ENCODE results near the gene ATXN3. TPM values are rescaled to one million over a fixed set of nuclear protein-coding genes. Genes with fewer than 3 reads are reported as not detected.
A peak's percentile ranks its signal among the peaks of the same experiment; 100 is the strongest.

Gene ATXN3
- total RNA-seq, result 38.6 TPM

DNA sequence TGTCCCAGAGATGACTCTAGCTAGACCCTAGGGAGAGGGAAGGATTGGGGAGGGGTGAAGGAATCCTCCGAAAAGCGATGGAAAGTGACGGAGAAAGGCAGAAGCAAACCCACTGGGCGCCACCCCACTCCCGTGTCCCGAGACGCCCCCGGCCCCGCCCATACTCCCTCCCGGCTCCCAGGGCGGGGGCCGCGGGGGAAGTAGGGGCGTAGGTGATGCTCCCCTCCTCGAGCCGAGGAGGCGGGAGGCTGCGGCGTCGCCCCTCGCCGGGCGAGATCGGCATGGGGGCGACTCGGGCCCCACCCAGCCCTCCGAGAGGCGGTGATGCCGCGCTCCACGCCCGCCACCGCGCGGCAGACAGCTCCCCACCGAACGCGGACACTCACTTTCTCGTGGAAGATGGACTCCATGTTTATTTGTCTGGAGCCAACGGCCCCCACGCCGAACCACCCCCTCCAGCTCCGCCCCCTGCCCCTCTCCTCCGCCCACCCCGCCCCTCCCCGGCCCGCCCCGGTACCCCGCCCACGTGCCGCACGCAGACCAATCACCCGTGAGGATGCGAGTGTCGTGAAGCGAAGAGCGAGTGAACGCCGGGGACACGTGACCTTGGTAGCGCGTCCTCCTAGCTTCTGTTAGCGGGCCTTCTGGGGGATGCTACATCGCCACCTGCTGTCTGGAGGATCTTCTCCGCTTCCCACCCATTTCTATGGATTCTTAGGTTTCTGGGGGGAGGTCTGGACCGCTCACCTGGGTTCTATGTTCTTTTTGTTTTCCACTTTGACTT, at the start of gene ATXN3:
Gene ATXN3, minus strand, starts transcription at position 440 of the 784 bp plus-strand sequence. Its CDS starts 30 bp downstream, at position 410.
- DNase-seq (ENCODE audit: low spot score), result peak; percentile 97

GRCh38 chr14:92154283-92154942, 48.0 kb upstream of the ATXN3 start:
- DNase-seq (ENCODE audit: low spot score), result no peak

DNA sequence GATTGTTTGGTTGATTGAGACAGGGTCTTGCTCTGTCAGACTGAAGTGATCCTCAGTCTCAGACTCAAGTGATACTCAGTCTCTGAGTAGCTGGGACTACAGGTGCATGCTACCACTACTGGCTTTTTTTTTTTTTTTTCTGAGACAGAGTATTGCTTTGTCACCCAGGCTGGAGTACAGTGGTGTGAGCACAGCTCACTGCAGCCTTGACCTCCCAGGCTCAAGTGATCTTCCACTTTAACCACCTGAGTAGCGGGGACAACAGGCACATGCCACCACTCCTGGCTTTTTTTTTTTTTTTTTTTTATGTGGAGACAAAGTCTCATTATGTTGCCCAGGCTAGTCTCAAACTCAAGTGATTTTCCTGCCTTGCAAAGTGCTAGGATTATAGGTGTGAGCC, 47.2 kb upstream of the ATXN3 start:
- no peak for DNase-seq (ENCODE audit: low spot score)

DNA sequence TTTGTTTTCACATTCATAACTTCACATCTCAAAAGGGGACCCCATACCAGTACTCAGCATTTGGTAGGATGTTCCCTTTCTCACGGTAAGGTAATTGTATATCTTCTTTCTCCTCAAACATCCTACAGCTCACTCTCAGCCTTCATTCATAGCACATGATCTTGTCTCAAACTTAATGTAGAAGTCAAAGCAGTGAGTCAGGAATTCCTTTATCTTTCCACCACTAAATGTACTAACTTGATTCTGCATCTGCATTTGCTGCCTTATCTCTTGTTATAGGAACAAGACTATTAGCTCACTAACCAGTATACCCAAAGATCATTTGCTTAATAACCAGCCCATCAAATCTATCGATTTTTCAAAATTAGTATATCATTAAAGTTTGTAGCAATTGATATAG, 38.3 kb upstream of the ATXN3 start:
- DNase-seq (ENCODE audit: low spot score), result no peak

- DNase-seq (ENCODE audit: low spot score), result no peak
Measured at GRCh38 chr14:92143962-92144361, 37.6 kb upstream of the ATXN3 start.

DNA sequence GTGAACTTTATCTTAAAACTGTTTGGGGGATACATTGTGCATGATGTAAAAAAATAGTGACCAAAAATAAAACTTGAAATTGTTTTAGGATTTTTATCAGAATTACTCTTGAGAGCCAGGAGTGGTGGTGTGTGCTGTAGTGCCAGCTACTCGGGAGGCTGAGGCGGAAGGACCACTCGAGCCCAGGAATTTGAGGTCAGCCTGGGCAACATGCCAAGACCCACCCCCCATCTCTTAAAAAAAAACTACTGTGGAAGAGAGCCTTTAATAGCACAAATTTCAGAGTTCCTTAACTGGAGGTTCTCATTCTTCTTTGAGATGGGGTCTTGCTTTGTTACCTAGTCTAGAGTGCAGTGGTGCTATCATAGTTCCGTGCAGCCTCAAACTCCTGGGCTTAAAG, 36.9 kb upstream of the ATXN3 start:
- no peak for DNase-seq (ENCODE audit: low spot score)

- DNase-seq (ENCODE audit: low spot score), result no peak
Measured at GRCh38 chr14:92135269-92135668, 28.9 kb upstream of the ATXN3 start.

DNA sequence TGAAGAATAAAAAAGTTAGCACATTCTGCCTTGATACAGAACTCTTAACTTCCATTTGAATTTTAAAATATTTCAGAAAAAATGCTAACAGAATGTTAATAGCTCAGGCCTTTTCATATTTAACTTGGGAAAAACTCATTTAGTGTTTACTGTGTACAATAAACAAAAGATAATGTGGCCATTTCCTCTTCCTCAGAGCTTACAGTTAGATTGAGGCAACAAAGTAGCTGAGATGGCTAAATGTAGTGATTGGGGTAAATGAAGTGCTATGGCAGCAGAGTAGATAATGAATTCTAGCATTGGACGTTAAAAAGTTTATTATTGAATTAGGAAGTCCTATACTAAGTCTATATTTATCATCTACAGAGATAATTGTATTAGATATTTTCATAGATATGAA, 28.1 kb upstream of the ATXN3 start:
- DNase-seq (ENCODE audit: low spot score), result no peak

GRCh38 chr14:92122761-92123160, 16.4 kb upstream of the ATXN3 start:
- no peak for DNase-seq (ENCODE audit: low spot score)

GRCh38 chr14:92122351-92122677, 15.9 kb upstream of the ATXN3 start:
- DNase-seq (ENCODE audit: low spot score), result no peak

GRCh38 chr14:92121670-92122350, 15.4 kb upstream of the ATXN3 start, which contains the start of the genes CPSF2 and NDUFB1:
CPSF2 (plus strand) TSS chr14:92121969; CDS start chr14:92130985, 9,016 bp downstream.
NDUFB1 (minus strand) TSS chr14:92121706; CDS start chr14:92117637, 4,069 bp downstream.
- peak; percentile 85 for DNase-seq (ENCODE audit: low spot score)

DNA sequence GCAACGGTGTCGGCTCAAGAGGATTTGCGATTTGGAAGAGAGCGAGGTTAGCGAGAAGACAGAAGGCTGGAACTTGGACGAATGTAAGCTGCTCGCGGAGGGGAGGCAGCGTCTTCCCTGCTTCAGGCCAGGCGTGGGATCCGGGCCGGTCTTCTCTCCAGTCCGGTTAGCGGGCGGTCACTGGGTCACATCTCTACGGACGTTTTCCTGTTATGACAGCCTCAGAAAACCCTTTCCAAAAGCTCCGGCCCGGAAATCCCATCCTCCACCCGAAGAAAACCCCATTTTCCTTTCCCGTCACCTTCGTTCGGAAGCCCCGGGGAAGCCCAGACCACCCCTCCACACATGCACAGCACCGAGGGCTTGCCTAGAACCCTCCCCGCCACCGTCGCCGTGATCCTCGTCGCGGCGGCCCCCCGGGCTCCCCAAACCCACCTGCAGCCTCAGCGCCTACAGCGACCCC, 14.9 kb upstream of the ATXN3 start:
- no peak for DNase-seq (ENCODE audit: low spot score)

DNA sequence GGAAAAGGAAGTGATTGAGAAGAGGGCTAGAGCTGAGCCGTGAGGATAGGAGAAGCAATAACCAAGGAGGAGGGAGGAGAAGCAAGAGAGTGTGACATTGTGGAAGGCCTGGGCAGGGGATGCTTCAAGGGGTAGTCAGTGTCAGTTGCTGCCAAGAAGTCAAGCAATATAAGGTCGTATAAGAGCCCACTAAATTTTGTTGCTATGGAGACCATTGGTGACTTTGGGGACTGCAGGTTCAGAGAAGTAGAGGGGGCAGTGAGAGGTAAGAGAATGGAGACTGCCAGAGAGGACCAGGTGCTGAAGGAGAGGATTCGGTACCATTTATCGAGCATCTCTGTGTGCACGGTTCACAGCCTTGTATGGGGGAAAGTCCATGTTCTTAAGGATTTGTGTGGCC, 3.1 kb upstream of the ATXN3 start:
- DNase-seq (ENCODE audit: low spot score), result no peak

DNA sequence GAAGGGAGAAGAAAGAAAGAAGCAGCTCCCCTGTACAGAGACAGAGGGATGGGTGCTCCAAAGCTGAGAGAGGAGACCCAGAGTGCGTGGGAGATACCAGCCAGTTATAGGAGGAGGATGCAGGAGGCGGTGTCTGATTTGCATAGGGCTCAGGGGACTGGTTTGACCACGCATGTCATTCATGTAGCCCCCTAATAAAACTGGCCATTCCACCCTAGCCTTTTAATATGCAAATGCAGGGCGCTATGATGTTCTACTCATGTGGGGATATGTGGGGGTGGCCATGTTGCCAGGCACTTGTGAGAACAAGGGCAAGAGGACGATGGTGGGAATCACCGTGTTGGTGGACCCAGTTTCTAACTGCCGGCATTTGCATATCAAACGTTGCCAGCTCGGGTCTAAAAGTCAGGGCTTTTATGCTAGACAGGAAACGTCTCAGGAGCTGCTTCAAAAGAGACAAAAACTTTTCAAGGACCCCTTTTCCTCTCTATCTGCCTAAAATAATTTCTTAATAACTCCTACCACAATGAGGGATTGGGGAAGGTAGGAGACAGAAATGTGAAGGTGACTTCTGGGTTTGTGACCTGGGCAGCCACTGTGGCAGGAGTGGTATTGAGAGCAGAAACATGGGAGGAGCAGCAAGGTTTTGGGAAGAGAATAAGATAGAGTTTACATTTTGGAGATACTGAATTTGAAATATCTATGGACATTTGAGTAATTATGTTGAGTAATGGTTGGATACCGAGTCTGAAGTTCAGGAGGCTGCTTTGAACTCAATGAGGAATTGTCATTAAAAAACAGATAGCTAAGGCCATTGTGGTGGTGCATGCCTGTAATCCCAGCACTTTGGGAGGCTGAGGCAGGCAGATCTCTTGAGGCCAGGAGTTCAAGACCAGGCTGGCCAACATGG, 2.2 kb upstream of the ATXN3 start:
- DNase-seq (ENCODE audit: low spot score), result no peak

GRCh38 chr14:92105893-92106142, 564 bp downstream of the ATXN3 start:
- peak; percentile 54 for DNase-seq (ENCODE audit: low spot score)

DNA sequence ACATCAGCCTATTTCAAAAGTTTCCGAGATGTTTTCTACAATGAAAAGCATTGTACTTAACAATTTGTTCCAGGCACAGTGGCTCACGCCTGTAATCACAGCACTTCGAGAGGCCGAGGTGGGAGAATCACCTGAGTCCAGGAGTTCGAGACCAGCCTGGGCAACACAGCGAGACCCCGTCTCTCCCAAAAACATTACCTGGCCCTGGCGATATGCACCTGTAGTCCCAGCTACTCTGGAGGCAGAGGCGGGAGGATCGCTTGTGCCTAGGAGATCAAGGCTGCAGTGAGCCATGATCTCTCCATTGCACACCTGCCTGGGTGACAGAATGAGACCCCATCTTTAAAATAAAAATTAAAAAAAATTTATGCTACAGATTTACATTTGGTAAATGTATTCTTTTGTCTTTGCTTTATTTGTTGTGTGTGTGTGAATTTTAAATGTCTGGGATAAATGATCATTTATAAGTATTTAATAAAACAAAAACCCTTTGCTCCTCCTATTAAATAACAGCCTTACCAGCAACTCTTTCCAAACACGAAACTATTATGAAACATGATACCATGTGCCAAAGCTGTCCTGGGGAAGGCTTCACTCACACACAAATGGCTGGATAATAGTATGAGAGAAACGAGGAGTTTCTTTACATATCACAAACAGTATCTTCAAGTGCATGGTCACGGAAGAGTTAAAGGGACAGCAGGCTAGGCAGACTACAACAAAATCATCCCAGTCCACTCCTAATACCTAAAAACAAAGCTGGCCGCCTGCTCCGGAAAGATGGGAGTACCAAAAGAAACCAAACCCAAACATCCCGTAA, 1.1 kb downstream of the ATXN3 start:
- no peak for DNase-seq (ENCODE audit: low spot score)

GRCh38 chr14:92103363-92103989, 2.9 kb downstream of the ATXN3 start:
- no peak for DNase-seq (ENCODE audit: low spot score)

DNA sequence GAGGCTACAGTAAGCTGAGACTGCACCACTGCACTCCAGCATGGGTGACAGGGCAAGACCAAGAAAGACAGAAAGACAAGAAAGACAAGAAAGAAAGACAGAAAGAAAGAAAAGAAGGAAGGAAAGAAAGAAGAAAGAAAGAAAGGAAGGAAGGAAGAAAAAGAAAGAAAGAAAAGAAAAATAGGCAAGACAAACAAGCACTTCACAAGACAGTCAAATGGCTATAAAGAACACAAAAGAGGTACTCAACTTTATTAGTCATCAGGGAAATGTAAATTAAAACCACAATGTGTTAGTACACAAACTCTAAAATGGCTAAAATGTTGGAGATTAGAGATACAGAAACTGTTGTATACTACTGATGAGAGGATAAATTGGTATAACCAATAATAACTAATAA, 6.6 kb downstream of the ATXN3 start:
- DNase-seq (ENCODE audit: low spot score), result no peak

- no peak for DNase-seq (ENCODE audit: low spot score)
Measured at GRCh38 chr14:92093320-92093719, 13.1 kb downstream of the ATXN3 start.

- DNase-seq (ENCODE audit: low spot score), result no peak
Measured at GRCh38 chr14:92088494-92088893, 17.9 kb downstream of the ATXN3 start.

GRCh38 chr14:92074555-92074954, 31.8 kb downstream of the ATXN3 start:
- no peak for DNase-seq (ENCODE audit: low spot score)

Measured in ureter (tissue), 1 donor.